GM18868 (cell line): Measurements from ENCODE around the gene TNNC1.

Experiments used
- ATAC-seq: cut with Tn5 transposase; IDR thresholded peaks from one replicate; pipeline ENCODE4 v1.9.1; 2021; ENCODE audit warnings: mild to moderate bottlenecking, moderate library complexity; ENCODE audit not compliant: unreplicated experiment

The TNNC1 gene

DNA sequence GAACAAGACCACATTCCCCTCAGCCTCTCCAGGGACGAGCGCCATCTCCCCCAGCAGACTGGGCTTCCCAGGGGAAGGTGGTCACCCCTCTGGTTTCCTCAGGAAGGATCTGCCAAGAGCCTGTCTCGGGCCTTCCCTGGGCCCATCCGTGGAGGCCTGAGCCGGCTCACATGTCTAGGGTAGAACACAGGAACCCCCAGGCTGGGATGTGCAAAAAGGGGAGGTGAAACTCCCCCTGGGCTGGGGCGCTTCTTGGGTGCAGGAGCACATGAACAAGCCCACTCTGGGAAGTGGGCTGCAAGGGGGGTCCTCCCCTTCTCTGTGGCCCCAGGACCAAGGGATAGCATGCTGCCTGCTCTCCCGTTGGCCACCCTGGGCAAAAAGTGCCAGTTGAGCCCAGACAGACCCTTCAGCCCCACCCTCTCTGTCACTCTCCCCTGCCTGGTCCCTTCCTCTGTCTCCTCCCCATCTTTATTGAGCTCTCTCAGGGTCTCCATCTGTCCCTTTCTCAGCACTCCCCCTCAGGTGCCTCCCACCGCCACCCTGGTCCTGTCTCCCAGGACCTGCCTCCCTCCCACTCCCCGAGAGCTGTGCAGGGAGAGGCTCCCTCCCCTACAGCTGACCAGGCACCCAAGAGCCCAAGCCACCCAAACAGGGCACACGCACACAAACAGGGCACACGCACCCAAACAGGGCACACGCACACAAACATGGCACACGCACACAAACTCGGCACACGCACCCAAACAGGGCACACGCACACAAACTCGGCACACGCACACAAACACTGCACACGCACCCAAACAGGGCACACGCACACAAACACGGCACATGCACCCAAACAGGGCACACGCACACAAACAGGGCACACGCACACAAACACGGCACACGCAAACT is 9.8 kb downstream of the TNNC1 start:
- no peak for ATAC-seq

DNA sequence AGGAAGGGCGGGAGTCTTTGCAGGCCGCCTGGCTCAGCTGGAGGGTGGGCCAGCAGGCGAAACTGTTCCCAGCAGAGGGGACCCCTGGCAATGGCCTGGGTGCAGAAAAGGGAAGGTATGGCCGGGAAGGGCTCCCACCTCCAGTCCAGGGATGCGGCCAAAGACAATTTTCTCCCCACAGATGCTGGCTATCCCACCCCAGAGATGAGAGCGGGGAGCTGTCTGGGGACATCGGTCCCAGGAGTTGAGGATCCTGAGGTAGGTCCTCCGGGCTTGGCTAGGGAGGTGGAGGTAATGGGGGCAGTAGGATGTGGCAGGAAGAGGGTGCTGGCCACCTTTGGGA is 10.6 kb downstream of the TNNC1 start:
- ATAC-seq = no peak

DNA sequence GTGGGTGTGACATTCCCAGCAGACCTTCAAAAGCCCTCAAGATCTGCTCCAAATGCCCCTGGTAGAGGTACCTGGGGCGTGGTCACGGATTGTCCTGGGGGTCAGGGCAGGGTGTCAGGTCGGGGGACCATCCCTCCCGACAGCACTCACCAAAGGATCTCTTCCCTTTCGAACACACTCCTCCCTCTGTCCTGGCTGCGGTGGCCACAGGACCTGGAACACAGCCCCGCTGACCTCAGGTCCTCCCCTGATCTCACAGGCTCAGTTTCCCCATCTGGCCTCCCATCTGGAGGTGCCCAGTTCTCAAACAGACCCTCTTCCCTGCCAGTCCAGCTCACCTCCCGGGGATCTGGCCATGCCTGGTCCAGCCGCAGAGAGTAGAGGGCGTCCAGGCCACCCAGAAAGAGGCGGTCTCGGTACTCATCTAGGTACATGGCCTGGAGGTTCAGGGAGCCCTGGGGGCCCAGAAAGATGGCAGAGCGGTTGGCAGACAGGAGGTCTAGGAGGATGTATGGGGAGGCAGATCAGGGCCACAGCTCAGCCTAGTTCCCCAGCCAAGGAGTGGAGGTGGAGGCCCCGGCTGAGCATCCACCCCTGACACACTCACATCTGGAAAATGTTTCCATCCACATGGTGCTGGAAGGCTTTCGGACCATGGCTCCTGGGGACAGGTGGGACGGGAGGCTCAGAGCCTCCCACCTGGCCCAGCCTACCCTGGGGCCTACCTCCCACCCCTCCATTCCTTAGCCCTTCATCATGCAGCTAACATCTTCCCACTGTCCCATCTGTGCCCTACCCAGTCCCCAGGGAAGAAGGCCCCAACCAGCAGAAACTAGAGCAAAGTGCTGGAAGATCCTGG is 11.2 kb downstream of the TNNC1 start:
- ATAC-seq = no peak

DNA sequence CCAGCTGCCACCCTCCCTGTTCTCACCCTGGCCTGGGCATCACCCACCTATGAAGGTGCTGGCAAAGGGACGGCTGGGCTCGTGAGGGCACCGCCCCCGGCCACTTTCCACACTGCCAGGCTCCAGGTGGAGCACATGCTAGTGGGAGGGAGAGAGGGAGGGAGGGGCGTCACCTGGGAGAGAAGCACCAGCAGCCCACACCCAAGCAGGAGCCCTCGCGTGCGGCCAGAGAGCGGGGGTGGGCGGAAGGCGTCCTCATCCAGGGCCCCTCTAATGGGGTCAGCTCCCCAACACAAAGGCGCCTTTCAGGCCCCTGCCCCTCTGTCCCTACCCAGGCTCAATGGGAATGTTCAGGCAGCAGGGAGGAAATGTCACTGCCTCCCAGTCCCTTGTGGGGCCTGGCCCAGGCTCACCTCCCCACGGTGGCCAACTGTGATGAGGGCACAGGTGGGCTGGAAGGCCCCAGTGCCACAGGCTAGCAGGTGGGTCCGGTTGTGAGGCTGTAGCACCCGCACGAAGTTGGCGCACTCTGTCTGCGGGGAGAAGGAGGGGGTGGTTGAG is 12.0 kb downstream of the TNNC1 start:
- no peak for ATAC-seq

DNA sequence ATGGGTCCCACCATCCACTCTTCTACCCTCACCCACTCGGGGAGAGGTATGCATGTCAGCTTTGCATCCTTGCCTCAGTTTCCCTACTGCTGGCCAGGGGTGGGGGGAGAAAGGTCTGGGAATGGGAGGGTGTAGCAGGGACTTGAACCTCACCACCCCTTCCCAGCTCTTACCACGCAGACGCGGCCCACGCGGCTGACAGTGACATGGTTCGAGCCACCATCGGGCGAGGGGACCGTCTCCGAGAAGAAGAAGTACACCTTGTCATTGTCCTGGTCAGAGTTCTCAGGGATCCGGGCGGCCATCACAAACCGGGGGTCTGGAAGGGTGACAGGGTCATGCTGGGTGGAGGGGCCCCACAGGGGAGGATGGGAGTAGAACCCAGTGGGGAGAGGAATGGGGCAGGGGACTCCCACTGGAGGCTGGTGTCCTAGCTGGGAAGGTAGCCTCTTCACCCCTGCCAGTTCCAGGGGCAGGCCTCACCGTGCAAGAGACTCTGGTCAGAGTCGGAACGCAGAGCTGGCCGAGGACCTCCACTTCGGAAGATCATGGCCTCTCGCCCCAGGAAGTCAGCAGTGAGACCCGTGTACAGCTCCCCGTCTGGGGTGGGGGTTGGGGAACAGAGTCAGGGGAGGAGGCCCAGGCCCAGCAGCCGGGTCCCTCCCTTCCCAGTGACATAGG is 12.6 kb downstream of the TNNC1 start:
- ATAC-seq = no peak

DNA sequence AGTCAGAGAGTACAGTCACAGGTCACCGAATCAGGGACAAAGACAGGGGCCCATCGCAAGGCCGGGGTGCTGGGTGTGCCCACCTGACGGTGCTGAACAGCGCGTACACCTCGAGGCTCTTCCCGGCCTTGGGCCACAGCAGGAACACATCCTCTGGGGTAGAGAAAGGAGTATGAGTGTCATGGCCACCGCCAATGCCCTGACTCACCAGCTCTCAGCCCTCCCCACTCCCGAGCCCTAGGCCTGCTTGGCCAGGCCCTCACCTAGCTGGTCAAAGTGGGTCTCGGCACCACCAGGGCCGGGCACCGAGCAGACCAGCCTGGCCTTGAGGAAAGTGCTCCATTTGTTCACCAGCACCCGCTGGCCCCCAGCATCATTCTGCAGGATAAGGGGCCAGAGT is 13.2 kb downstream of the TNNC1 start:
- ATAC-seq = no peak

DNA sequence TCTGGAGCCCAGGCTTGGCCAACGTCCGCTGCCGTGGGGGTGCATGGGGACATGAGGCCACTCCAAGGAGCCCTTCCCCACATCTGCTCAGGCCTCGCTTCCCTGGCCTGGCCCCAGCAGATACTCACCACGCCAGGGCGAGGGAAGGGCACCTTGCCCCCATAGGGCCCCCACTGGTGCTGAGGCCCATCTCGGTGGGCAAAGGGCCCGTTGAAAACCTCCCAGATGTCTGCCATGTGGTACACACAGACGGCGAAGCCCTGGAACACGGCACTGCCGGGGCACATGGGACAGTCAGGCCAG is 13.6 kb downstream of the TNNC1 start:
- ATAC-seq = no peak

DNA sequence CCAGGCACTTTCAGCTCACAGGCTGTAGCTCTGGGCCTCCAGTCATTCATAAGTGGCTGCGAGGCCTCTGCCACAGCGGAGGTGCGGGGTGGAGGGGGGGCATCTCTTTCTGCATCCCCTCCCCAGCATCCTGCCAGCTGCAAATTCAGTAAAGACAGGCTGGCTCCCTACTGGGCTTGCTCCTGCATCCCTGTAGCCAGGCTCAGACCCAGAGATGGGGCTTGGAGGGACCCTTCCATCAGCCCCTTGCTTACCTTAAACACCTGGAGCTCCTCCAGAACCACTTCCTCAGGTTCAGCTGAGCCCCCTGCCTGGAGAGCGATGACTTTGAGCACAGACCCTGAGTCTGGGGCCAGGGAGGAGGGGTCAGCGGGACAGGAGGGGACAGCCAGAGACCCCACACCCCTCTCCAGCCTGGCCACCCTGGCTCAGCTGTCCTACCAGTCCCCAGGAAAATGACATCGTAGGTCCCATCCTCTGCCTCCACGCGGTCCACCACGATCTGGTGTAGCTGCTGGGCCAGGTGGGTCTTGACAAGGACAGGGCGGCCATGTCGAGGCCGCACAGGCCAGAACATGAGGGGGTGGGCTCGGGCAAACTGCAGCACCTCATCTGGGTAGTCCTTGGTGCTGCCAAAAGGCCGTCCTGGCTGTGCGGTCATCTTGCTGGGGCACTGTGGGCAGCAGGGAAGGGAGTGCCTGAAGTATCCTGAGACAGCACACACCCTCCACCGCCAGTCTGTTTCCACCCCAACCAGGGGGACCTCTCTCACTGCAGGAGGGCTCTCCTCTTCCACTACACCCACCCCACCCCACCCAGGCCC is 14.2 kb downstream of the TNNC1 start:
- ATAC-seq = no peak

DNA sequence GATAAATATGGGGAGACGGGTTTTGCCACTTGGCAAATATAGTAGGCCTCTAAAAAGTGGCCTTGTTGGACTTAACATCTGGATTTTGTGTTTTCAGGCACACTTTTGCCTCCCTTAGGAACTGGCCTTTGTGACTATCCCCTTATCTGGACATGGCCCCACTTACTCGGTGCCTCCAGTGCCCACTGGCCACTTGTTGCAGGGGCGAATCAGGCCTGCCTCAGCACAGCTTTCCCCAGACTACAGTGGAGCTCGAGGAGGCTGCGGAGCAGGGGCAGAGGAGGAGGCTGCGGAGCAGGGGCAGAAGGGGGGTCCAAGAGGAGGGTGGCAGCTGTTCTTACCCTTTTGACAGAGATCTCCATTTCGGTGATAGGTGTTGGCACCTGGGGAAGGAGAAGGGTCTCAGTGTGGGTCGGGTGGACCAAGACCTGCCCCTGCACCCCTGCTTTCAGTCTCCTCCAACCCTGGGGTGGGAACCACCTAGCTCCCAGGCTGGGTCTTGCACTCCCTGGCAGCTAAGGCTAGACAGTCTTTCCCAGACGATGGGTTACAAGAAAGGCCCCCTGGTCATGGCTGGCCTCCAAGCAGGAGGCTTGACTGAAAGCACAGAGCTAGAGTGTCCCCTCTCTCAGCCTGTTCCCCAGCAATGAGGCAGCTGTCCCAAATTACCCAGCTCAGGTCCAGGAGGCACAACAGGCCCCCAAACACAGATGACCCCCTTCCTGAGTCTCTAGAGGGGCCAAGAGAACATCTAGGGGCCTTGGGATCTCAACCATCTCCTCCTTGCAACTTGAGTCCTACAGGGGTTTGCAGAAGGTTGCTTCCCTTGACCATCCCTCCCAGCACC is 15.0 kb downstream of the TNNC1 start:
- ATAC-seq = no peak

DNA sequence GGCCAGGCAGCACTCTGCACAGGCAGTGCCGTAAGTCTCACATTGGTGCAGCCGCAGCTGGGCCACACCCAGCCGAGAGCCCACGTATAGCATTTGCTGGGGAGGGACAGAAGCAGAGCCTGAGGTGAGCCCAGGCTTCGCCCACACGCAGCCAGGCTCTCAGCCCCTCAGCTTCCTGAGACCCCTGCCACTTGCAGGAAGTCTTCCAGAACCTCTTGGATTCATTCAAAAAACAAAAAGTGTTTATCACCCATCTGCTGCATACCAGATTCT is 15.8 kb downstream of the TNNC1 start:
- ATAC-seq = no peak

DNA sequence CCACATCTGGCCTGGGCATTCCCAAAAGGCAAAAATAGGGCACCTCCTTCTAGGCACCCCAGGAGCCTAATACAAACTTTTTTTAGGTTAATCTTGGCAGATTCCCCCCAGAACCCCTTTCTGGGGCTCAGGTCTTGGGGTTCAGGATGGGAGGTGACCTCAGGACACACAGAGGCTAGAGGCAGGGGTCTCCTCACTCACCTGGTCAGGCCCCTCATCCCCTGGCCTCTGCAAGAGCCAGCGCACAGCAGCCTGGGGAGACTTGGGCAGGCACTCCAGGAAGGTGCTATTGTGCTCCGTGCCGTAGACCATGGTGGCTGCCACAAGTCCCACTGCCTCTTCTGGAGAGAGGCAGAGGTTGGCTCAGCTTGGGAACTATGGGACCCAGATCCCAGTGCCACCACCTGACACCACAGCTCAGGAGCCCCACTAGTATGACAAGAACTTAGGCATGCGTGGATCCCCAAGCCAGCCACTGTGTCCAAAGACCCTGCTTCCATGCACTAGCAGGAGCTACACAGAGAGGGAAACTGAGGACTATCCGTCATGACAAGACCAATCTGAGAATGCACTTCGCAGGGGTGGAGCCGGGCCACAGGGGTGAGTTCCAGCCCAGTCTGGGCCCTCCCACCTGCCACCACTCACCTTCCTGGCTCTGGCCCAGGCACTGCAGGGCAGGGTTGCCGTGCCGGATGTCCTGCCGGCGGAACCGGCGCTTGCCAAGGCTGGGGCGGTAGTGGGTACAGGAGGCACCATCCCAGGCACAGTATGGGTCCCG is 16.3 kb downstream of the TNNC1 start:
- no peak for ATAC-seq

DNA sequence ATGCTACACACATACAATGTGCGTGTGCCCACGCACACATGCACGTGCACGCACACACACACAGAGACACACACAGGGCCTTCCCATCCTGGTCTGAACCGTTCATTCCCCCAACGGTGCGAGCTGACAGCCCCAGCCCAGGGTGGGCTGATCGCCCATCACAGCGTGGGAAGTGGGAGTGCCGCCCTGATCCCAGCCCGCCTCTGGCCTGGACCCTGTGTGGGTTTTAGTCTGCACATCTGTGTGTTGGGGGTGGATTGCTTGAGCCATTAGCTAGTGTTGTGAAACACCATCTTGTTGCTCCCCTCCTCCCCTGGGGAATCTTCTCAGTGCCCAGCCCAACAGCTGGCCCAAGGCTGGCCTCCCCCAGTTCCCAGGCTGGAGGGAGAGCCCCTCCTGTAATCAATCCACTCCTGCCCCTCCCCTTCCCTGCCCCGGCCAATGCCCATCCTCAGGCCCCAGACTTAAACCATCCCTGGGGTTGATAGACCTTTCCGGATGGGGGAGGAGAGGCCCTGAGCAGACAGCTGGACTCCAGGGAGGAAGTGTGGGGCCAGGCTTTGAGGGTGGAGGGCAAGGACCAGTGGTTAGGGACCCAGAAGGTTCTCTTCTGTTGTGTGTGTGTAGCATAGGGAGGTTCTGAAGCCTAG is 17.2 kb downstream of the TNNC1 start:
- no peak for ATAC-seq

DNA sequence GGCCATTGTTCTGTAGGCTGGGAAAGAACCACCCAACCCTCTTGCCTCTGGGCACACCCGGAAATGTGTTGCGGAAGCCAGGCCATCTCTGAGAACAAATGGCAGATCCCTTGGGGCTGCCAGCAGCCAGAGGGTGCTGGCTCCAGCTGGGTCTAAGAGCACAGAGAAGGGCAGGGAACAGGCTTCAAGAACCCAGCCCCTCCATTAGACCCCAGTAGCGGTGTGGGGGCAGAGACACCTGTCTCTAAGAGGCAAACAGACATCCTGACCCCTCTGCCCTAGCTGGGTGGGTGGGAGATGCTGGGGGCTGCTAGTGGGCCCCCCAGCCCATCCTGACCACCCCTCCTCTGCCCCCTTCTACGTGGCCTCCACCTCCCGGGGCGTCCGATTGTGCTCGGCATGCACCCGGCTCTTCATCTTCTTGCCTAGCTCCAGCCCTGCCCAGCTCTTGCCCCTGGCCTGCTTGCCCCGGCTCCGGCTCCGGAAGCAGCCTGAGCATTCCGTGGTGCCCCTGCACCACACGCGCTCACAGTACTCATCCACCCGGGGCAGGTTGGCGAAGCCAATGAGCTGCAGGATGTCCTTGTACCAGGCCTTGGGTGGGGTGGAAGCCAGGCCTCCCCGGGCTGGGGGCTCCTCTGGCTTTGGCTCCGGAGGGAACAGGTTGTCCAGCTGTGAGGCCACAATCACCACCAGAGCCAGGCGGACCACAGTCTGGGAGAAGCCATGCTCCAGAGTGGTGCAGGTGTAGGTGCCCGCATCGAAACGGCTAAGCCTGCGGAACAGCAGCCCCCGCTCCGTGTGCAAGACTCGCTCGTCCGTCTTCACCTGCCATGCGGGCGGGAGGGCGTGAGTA is 18.4 kb downstream of the TNNC1 start:
- ATAC-seq = no peak

DNA sequence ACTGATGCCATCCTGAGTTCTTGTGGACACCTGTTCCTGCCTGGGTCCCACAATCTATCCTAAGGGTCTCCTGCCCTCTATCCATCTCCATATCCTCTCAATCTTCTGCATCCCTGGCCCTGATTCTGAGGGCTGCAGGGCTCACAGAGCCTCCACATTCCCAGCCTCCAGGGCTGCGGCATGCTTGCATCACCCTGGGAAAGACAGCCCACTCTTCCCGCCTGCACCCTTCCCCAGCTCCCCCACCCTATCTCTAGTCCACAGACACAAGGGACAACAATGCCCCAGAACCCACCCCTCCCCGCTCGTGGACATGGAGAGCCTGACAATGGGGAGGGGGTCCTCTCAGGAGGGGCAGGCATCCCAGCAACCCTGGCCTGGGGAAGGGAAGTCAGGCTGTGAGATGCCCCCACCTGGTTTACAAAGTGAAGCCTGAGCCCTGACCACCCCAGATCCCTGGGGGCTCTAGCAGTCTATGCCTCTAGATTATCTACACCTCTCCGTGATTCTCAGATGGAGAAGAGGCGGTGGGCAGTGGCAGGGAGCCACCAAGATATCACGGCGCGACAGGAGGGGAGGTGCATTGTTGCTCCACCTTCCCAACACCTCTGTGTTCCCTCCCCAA is 19.2 kb downstream of the TNNC1 start:
- ATAC-seq = no peak

DNA sequence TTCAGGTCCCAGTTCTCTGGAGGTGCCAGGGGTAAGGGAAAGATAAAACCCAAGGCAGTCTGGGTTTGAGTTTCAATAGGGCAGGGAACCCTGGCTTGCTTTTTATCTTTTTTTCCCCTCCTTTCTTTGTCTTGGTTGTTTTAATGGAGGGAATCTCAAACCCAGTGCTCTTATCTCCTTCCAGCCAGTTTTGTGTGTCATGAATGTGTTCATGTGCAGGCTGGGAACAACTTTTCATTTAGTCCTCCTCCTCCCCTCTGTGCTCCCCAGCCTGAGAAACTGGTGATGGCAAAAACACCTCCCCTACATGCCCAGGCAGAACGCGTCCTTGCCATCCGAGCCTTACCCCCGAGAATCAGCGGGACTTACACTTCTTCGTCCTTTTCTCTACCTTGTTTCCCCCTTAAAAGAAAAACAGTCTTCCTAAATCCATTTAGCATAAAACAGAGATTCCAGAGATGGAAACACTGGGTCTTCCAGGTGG is 19.8 kb downstream of the TNNC1 start:
- ATAC-seq = no peak

DNA sequence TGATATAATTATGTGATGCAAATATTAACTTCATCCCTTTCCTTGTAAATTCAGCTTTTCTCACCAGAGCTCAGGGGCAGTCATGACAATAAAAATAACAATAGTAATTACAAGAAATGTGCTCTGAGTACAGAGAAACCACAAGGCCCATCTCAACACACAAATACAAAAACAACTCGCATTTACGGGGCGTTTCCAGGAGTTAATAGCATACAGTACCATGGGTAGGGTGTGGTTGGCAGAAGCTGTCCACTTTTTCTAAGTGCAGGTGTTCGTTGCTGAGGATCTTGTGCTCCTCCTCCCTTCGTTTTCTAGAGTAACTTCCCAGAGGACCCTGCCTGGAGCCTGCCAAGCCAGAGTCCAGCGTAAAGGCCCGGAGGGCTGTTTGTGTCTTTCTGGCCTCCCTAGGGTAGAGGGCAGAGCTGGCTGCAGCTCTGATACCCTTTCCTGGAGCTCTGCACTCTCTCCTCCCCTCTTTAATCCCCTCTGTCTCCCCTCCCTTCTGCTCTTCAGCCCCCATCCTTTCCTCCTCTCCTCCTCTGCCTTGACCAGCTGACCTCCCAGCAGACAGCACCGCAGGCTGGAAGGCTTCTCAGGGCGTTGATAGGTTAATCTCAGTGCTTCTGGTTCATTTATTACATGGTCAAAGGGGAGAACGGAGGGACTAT is 20.4 kb downstream of the TNNC1 start:
- ATAC-seq = no peak

DNA sequence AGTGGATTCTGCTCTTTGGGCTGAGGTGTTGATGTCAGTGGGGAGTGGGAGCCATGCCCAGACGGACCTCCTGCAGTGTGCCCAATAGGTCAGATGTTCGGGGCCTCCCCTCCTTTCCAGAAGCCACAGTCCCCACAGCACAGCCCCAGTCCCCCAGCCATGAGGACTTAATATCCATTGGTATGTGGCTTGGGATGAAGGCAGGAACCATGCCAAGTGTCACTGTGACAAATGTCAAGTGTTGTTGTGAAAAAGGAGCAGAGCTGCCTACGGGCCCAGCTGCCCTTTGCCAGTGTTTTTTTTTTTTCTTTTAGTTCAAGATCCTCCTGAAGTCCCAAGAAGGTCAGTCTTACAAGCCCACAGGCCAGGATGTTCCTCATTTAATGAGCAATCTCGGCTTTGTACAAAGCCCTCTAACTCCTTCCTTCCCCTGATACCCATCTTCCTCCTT is 21.1 kb downstream of the TNNC1 start:
- ATAC-seq = no peak
